HepG2 (cell line): ENCODE results near the gene MFGE8. TPM values are rescaled to one million over a fixed set of nuclear protein-coding genes. Genes with fewer than 3 reads are reported as not detected.

Source experiments
- ATAC-seq: fragments of 200-7000 bp; cut with Tn5 transposase; 3 replicates; pipeline ENCODE4 v1.9.1; 2020; ENCODE audit warnings: mild to moderate bottlenecking, moderate library complexity
- BruUV-seq: library from RNA; stranded (reverse); fragments of 400-500 nt; replicated peaks from 2 replicates; lab custom pipeline; 2021; lab: Mats Ljungman, UMichigan
- CTCF ChIA-PET: fragments of 300-600 bp; formaldehyde crosslinking; extraction: SDS; loops from one replicate; lab custom pipeline; 2021; ENCODE audit warnings: low total read pairs, inconsistent platforms, low intra/inter-chr PET ratio; lab: Yijun Ruan, JAX
- POLR2A ChIA-PET: fragments of 350-600 bp; sonication (Branson Sonifier 250); formaldehyde crosslinking; loops from one replicate; lab custom pipeline; 2020; ENCODE audit warnings: antibody characterized with exemption, inconsistent platforms; lab: Yijun Ruan, JAX
- DNase-seq: peaks from one replicate; pipeline ENCODE4 v3.0.0-alpha.2; 2015; ENCODE audit warnings: low spot score
- FAIRE-seq: peaks from 3 replicates; lab custom pipeline; 2011; peaks lifted over from hg19 to GRCh38; lab: Jason Lieb, UNC
- H2AFZ ChIP-seq: one replicate; pipeline ENCODE4 v1.6.1; 2011; ENCODE audit warnings: low read length, inconsistent platforms
- H3K27ac ChIP-seq: fragments of 300-600 bp; 3 replicates; pipeline ENCODE4 v1.8.0; 2011; ENCODE audit warnings: mixed run types, mild to moderate bottlenecking, mixed read lengths, low read length, inconsistent platforms; ENCODE audit not compliant: insufficient read depth; ENCODE audit errors: extremely low read length
- H3K27me3 ChIP-seq, 2 experiments: fragments of 200-600 bp in 1 of 2; 2 replicates in 1 of 2; 3 replicates in 1 of 2; pipeline versions ENCODE4 v1.6.0 to v1.8.0; 2011; ENCODE audit warnings: low read length in 2 of 2, mild to moderate bottlenecking in 2 of 2, moderate library complexity in 2 of 2, inconsistent platforms in 1 of 2; ENCODE audit not compliant: insufficient read depth in 2 of 2, control insufficient read depth in 1 of 2
- H3K36me3 ChIP-seq, 2 experiments: fragments of 200-600 bp in 1 of 2; replicated peaks in 1 of 2; 2 replicates in 1 of 2; 3 replicates in 1 of 2; pipeline versions ENCODE4 v1.5.1 to v1.8.0; 2011; ENCODE audit warnings: low read length in 2 of 2, inconsistent platforms in 1 of 2; ENCODE audit not compliant: insufficient read depth in 2 of 2, control insufficient read depth in 1 of 2
- H3K4me1 ChIP-seq: 2 replicates; pipeline ENCODE4 v1.5.1; 2012; ENCODE audit warnings: low read length, inconsistent platforms; ENCODE audit not compliant: insufficient read depth
- H3K4me2 ChIP-seq: 2 replicates; pipeline ENCODE4 v1.6.0; 2011; ENCODE audit warnings: low read depth, low read length, inconsistent platforms
- H3K4me3 ChIP-seq, 3 experiments: fragments of 200-600 bp in 1 of 3; sonication (generic), shearing (Covaris generic) in 1 of 3; replicated peaks in 1 of 3; 2 replicates each; pipeline ENCODE4 v1.5.1; 2011 to 2016; ENCODE audit warnings: low read length in 3 of 3, inconsistent platforms in 2 of 3, low read depth in 2 of 3, mild to moderate bottlenecking in 2 of 3, control low read depth in 1 of 3, mixed read lengths in 1 of 3; ENCODE audit not compliant: insufficient read depth in 1 of 3
- H3K79me2 ChIP-seq: one replicate; pipeline ENCODE4 v1.6.1; 2011; ENCODE audit warnings: low read length, inconsistent platforms; ENCODE audit not compliant: insufficient read depth
- H3K9ac ChIP-seq: 2 replicates; pipeline ENCODE4 v1.6.0; 2011; ENCODE audit warnings: mild to moderate bottlenecking, low read depth, low read length, inconsistent platforms; ENCODE audit not compliant: insufficient read depth
- H3K9me3 ChIP-seq: 2 replicates; pipeline ENCODE4 v1.5.1; 2012; ENCODE audit warnings: mild to moderate bottlenecking, low read length
- H4K20me1 ChIP-seq: 2 replicates; pipeline ENCODE4 v1.6.0; 2011; ENCODE audit warnings: inconsistent platforms, mild to moderate bottlenecking, low read length, moderate library complexity; ENCODE audit not compliant: insufficient read depth
- BORCS8-MEF2B ChIP-seq: sonication (generic); formaldehyde crosslinking; IDR thresholded peaks from 2 replicates; pipeline ENCODE4 v1.8.0; 2022; ENCODE audit warnings: mild to moderate bottlenecking, missing genetic modification reagents
- HHEX ChIP-seq: IDR thresholded peaks from 2 replicates; pipeline ENCODE4 v1.6.1; 2016; ENCODE audit warnings: control low read depth
- NR2C2 ChIP-seq: sonication (generic); formaldehyde crosslinking; IDR thresholded peaks from 2 replicates; pipeline ENCODE4 v1.4.0; 2020; ENCODE audit warnings: missing genetic modification reagents, mild to moderate bottlenecking, moderate library complexity, borderline replicate concordance
- NR2F6 ChIP-seq, 2 experiments: IDR thresholded peaks; 2 replicates each; pipeline ENCODE4 v1.6.1; 2016; ENCODE audit warnings: antibody characterized with exemption in 1 of 2, mild to moderate bottlenecking in 1 of 2
- PBX2 ChIP-seq: IDR thresholded peaks from 2 replicates; pipeline ENCODE4 v1.6.1; 2016; ENCODE audit warnings: control low read depth
- RFXANK ChIP-seq: IDR thresholded peaks from 2 replicates; pipeline ENCODE4 v1.6.1; 2016
- SIN3B ChIP-seq: fragments of 150-350 bp; IDR thresholded peaks from 2 replicates; pipeline ENCODE4 v1.6.1; 2014; ENCODE audit warnings: low read length
- ZNF12 ChIP-seq: sonication (generic); formaldehyde crosslinking; IDR thresholded peaks from 2 replicates; pipeline ENCODE4 v1.5.0; 2020; ENCODE audit warnings: missing genetic modification reagents
- ZNF678 ChIP-seq: sonication (generic); formaldehyde crosslinking; IDR thresholded peaks from 2 replicates; pipeline ENCODE4 v1.4.0; 2020; ENCODE audit warnings: mild to moderate bottlenecking, missing genetic modification reagents
- ZNF713 ChIP-seq: sonication (generic); formaldehyde crosslinking; IDR thresholded peaks from 2 replicates; pipeline ENCODE4 v1.4.0; 2020; ENCODE audit warnings: mild to moderate bottlenecking, missing genetic modification reagents
- WGBS: methylation state at CpG from one replicate; pipeline ENCODE4 v1.1.6; 2017; ENCODE audit warnings: low lambda C conversion rate; 5-methylcytosine and 5-hydroxymethylcytosine counted together
- in situ Hi-C: cut with HindIII; loops from 2 replicates; pipeline ENCODE4 v1.10.0; 2017; ENCODE audit warnings: low pct_unique_long_range_greater_than_20kb; ENCODE audit not compliant: extremely low pct_ligation_motif_present
- intact Hi-C: fragments of 100-400 bp; cut with micrococcal nuclease; formaldehyde crosslinking; loops from one replicate; pipeline ENCODE4 v1.10.0; 2022; ENCODE audit not compliant: unreplicated experiment
- polyA plus RNA-seq, 8 experiments: library from polyadenylated mRNA; depleted of rRNA in 3 of 8; stranded (reverse) in 7 of 8; unstranded in 1 of 8; fragments of >200 nt; fragmentation: Illumina TruSeq in 4 of 8; extraction: Trizol in 4 of 8; gene quantifications; 2 replicates each; pipeline versions ENCODE4 v1.2.1 to v1.2.3, GENCODE V29; 2011 to 2016; ENCODE audit warnings: low read depth in 4 of 8, missing spikeins in 1 of 8, mixed read lengths in 1 of 8; ENCODE audit not compliant: insufficient read depth in 1 of 8
- total RNA-seq, 5 experiments: library from RNA; depleted of rRNA; stranded (reverse); fragments of >200 nt; fragmentation: Illumina TruSeq; extraction: Trizol; gene quantifications; 2 replicates each; pipeline ENCODE4 v1.2.3, GENCODE V29; 2016; ENCODE audit warnings: low read depth in 1 of 5

The MFGE8 gene
- total and polyA plus RNA-seq, 2 of the 13 experiments (the other 11 are each of a cell fraction or from before 2014, with no cell fraction given): 3.4 to 22.1 TPM

GRCh38 chr15:88949734-88950400 lies 36.7 kb upstream of the MFGE8 start:
- Histone ChIP-seq H3K27ac (no peak overlapping the region), H3K27me3 (peaks cover 0 to 2% of the 10 kb centered on the region in 2 experiments; a peak in 1 of 5 replicates), H3K36me3 (no peaks in the 10 kb centered on the region), H3K9me3 (no peaks in the 10 kb centered on the region), H4K20me1 (no peaks in the 10 kb centered on the region), H3K9ac (no peak overlapping the region), H3K4me1 (no peaks in the 10 kb centered on the region), H3K4me3 (no peak overlapping the region), H2AFZ (no peak overlapping the region), H3K79me2 (no peaks in the 10 kb centered on the region), H3K4me2 (no peak overlapping the region)
- FAIRE-seq: no peak
- no TSS peak for BruUV-seq
- ChIA-PET POLR2A (no interaction called here), CTCF (no interaction called here)
- DNase-seq: no peak
- no peak for ATAC-seq
- intact Hi-C loops: no loop called here
- in situ Hi-C loops: no loop called here
- no peak for TF ChIP-seq NR2C2
- no peak for TF ChIP-seq ZNF12 (CRISPR knock-in tag)
- no peak for TF ChIP-seq ZNF678 (CRISPR knock-in tag)
- no peak for TF ChIP-seq NR2F6 (IDR thresholded peaks at IDR 0.05)
- no peak for TF ChIP-seq NR2F6 (CRISPR knock-in tag; IDR thresholded peaks at IDR 0.05)
- 12% methylated on average over 5 of the region's 5 CpGs for WGBS

GRCh38 chr15:88940110-88940675 lies 27.0 kb upstream of the MFGE8 start:
- 23% methylated on average over 4 of the region's 4 CpGs for WGBS
- Histone ChIP-seq H3K4me3 (peak overlapping the region in 1 of 3 experiments; percentile 7; a peak in 1 of 6 replicates), H3K79me2 (no peaks in the 10 kb centered on the region), H3K9ac (no peak overlapping the region), H3K27ac (no peak overlapping the region), H4K20me1 (no peaks in the 10 kb centered on the region), H3K9me3 (no peaks in the 10 kb centered on the region), H3K4me1 (peaks cover 8% of the 10 kb centered on the region), H3K4me2 (peak overlapping the region; percentile 13; the same call in 1 of the 2 replicates), H3K36me3 (no peaks in the 10 kb centered on the region), H2AFZ (peak overlapping the region; percentile 6), H3K27me3 (no peaks in the 10 kb centered on the region)
- POLR2A ChIA-PET: no interaction called here
- DNase-seq (no peak), FAIRE-seq (no peak), ATAC-seq (no peak)
- in situ Hi-C loops (no loop called here), intact Hi-C loops (no loop called here)
- TF ChIP-seq ZNF713 (CRISPR knock-in tag) (no peak), HHEX (CRISPR knock-in tag) (no peak), RFXANK (CRISPR knock-in tag) (no peak), SIN3B (no peak), PBX2 (CRISPR knock-in tag) (no peak), BORCS8-MEF2B (CRISPR knock-in tag) (no peak)
- CTCF ChIA-PET: no interaction called here
- no TSS peak for BruUV-seq
